Mucosa of descending colon (tissue), 3 donors: ENCODE data around the gene PURA. TPM values are rescaled to one million over a fixed set of nuclear protein-coding genes. Genes with fewer than 3 reads are reported as not detected.

Source experiments
- ATAC-seq: fragments of 200-7000 bp; cut with Tn5 transposase; one replicate; pipeline ENCODE4 v1.9.1; 2020; ENCODE audit warnings: mild to moderate bottlenecking, moderate library complexity
- DNase-seq, 3 donors: peaks; one replicate each; pipeline ENCODE4 v3.0.0-alpha.2; 2020
- H3K36me3 ChIP-seq: fragments of 200-600 bp; one replicate; pipeline ENCODE4 v1.8.0; 2021; ENCODE audit warnings: low read depth, mild to moderate bottlenecking
- H3K4me1 ChIP-seq: fragments of 200-600 bp; one replicate; pipeline ENCODE4 v1.8.0; 2021; ENCODE audit warnings: low read depth, mild to moderate bottlenecking
- H3K4me3 ChIP-seq: fragments of 200-600 bp; one replicate; pipeline ENCODE4 v1.8.0; 2021; ENCODE audit warnings: mild to moderate bottlenecking
- H3K9me3 ChIP-seq: fragments of 200-600 bp; one replicate; pipeline ENCODE4 v1.8.0; 2021; ENCODE audit warnings: mild to moderate bottlenecking
- intact Hi-C, 2 donors: fragments of 100-400 bp; cut with DNase I in 1 of 2; cut with micrococcal nuclease in 1 of 2; formaldehyde crosslinking; loops; one replicate each; pipeline versions ENCODE4 v1.11.0 to v1.11.1; 2022; cut with DNase I, micrococcal nuclease
- total RNA-seq, 3 donors: library from RNA; stranded (reverse); fragmentation: NEBNext Ultra II Directional in 2 of 3; extraction: Animal tissue kit (Norgen Biotek cat#: 25700) in 2 of 3; gene quantifications; one replicate each; pipeline versions ENCODE4 v1.2.1 to v1.2.4, GENCODE V29; 2021 to 2023
- TF ChIP-seq, protein P1 (sequence below): fragments of 200-600 bp; IDR thresholded peaks from one replicate; pipeline ENCODE4 v1.8.0; 2022; ENCODE audit warnings: antibody characterized with exemption, mild to moderate bottlenecking
- donor health status: DM: no; HTN: no; CAD: no; lungs with moderate emphysema.
- donor health status: DM: no; HTN: no; CAD: no.
- donor health status: DM: no; HTN: yes; CAD: no.

PURA gene
- total RNA-seq, 3 donors from 2014 or later = 17.3 to 49.4 (median 18.4) TPM

DNA sequence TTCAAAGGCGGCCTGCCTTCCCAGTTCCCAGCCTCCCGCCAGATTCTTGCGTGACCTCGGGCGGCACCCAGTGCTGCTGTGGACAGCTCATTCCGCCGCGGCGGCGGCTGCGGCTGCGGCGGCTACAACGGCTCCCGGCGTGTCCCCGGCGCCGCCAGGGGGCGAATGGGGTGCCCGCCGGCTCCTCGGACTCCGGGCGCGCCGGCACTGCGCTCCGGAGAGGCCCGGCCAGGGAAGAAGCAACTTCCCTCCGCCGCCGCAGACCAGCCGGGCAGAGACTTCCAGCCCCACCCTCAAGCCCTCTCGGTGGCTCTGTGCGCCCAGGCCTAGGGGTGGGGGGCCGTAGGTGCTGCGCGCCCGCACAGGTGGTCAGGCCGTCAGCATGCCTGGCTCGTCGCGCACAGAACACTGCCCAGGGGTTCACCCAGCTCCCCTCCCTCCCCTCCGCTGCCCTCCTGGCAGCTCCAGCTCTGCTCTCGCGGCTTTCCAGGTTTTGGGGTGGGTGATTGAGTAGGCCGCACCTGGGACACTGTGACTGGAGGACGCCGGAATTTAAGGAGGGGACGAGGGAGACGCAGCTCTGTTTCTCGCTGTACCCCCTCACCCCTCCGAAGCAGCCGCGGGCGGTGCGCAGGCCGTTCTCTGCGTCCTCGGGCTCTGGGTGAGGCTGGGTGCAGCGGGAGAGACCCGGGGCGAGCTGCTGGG is 32.1 kb downstream of the PURA start:
- Histone ChIP-seq H3K4me1 (peaks cover 6% of the 10 kb centered on the region), H3K9me3 (no peaks in the 10 kb centered on the region), H3K36me3 (no peaks in the 10 kb centered on the region), H3K4me3 (no peak overlapping the region)
- intact Hi-C loops = no loop called here
- TF ChIP-seq, protein P1, sequence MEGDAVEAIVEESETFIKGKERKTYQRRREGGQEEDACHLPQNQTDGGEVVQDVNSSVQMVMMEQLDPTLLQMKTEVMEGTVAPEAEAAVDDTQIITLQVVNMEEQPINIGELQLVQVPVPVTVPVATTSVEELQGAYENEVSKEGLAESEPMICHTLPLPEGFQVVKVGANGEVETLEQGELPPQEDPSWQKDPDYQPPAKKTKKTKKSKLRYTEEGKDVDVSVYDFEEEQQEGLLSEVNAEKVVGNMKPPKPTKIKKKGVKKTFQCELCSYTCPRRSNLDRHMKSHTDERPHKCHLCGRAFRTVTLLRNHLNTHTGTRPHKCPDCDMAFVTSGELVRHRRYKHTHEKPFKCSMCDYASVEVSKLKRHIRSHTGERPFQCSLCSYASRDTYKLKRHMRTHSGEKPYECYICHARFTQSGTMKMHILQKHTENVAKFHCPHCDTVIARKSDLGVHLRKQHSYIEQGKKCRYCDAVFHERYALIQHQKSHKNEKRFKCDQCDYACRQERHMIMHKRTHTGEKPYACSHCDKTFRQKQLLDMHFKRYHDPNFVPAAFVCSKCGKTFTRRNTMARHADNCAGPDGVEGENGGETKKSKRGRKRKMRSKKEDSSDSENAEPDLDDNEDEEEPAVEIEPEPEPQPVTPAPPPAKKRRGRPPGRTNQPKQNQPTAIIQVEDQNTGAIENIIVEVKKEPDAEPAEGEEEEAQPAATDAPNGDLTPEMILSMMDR = peak; percentile 67
- peak; percentile 94 for ATAC-seq
- peak; percentile 70 to 84 (median 71) for DNase-seq

DNA sequence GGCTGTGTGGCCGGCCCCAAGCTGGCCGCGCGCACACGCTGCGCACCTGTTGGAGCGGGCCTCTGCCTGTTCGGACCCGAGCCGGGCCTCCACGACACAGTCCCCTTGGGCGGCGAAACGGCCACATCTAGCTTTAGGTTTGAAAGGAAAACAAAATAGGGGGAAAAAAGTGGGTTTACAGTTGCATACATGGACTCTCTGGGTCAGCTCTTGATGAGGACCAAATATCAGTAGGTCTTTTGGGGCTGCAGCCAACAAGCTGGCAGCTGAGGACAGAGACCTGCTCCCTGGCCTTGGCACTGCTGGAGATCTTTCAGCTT is 32.6 kb downstream of the PURA start:
- Histone ChIP-seq H3K4me1 (peaks cover 6% of the 10 kb centered on the region), H3K9me3 (no peaks in the 10 kb centered on the region)
- no peak for DNase-seq

DNA sequence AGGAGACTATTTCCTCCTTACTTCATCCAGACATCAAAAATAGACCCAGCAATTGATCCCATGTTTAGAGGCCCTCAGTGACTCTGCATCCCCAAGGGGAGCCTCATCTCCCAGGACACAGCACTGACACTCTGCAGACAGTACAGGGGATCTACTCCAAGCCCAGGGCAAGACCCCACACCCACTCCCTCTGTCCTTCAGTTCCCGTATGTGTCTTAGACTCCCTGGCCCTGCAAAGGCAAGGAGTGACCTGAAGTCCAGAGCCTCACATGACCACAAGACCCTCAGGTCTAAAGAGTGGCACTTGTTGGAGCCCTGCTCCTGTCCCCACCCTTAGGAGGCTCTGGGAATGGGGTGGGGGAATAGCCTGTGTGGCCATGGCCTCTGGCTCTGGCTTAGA is 33.6 kb downstream of the PURA start:
- no peak overlapping the region for H3K4me3 ChIP-seq
- intact Hi-C loops = no loop called here
- no peaks in the 10 kb centered on the region for H3K9me3 ChIP-seq
- TF ChIP-seq, protein P1 = no peak
- no peaks in the 10 kb centered on the region for H3K36me3 ChIP-seq
- no peak for DNase-seq
- H3K4me1 ChIP-seq = peaks cover 6% of the 10 kb centered on the region
- no peak for ATAC-seq

More for the DNA sequence above, 32.6 kb downstream of the PURA start:
- no peak for ATAC-seq
- Histone ChIP-seq H3K36me3 (no peaks in the 10 kb centered on the region), H3K4me3 (no peak overlapping the region)
- TF ChIP-seq, protein P1 = no peak
- intact Hi-C loops = no loop called here

- intact Hi-C loops = no loop called here
- TF ChIP-seq, protein P1 = no peak
- no peak for ATAC-seq
- Histone ChIP-seq H3K36me3 (no peaks in the 10 kb centered on the region), H3K9me3 (no peaks in the 10 kb centered on the region), H3K4me3 (no peak overlapping the region), H3K4me1 (peaks cover 6% of the 10 kb centered on the region)
- no peak for DNase-seq
These were observed 34.6 kb downstream of the PURA start for GRCh38 chr5:140148508-140148907.

- H3K4me3 ChIP-seq = no peak overlapping the region
- no peaks in the 10 kb centered on the region for H3K36me3 ChIP-seq
- ATAC-seq (no peak), DNase-seq (no peak)
- TF ChIP-seq, protein P1 = no peak
- H3K4me1 ChIP-seq = peaks cover 6% of the 10 kb centered on the region
- intact Hi-C loops = loop anchor here in 1 of 2 donors (5.0 to 10.0 kb wide), 2 partner anchors 78 to 365 kb away; no protein-coding TSS in a partner anchor
- H3K9me3 ChIP-seq = no peaks in the 10 kb centered on the region
These were observed 36.3 kb downstream of the PURA start for GRCh38 chr5:140150201-140150600.
